ENCODE data around the gene OSBPL5.

GRCh38 chr11:3137486-3138177, 27.5 kb downstream of the OSBPL5 start:
- no peak for TF ChIP-seq POLR2AphosphoS5 (IDR thresholded peaks at IDR 0.05; ENCODE audit: low read depth, low read length)
- no peak for TF ChIP-seq TAF1 (IDR thresholded peaks at IDR 0.05; ENCODE audit: borderline replicate concordance, insufficient read depth, low read length)
- no peak for TF ChIP-seq REST (IDR thresholded peaks at IDR 0.05; ENCODE audit: insufficient read depth in 1 of 2, low read depth in 2 of 2, low read length in 2 of 2)
- no peak for TF ChIP-seq SIN3A (IDR thresholded peaks at IDR 0.05; ENCODE audit: borderline replicate concordance, insufficient read depth, low read length)
- TF ChIP-seq FOXP2 (optimal IDR thresholded peaks at IDR 0.05; ENCODE audit: borderline replicate concordance, extremely low read depth, extremely low read length, insufficient read depth): no peak

Measured in PFSK-1 (cell line).